ENCODE measurements around the gene IGSF21. TPM values are rescaled to one million over a fixed set of nuclear protein-coding genes. Genes with fewer than 3 reads are reported as not detected.

The IGSF21 gene
- total RNA-seq, 1 donor from 2014 or later: 1.3 TPM

GRCh38 chr1:18121072-18121820 is 13.6 kb downstream of the IGSF21 start:
- Mint-ChIP-seq H3K9me3 (ENCODE audit: unreplicated experiment) (no peaks in the 10 kb centered on the region), H3K36me3 (ENCODE audit: unreplicated experiment) (no peaks in the 10 kb centered on the region), H3K4me3 (ENCODE audit: unreplicated experiment) (no peak overlapping the region), H3K27ac (ENCODE audit: unreplicated experiment) (no peak overlapping the region), H3K4me1 (ENCODE audit: low read depth, unreplicated experiment) (no peaks in the 10 kb centered on the region), H3K27me3 (ENCODE audit: unreplicated experiment) (peaks cover 7% of the 10 kb centered on the region)
- DNase-seq: no peak
- TF ChIP-seq CTCF (IDR thresholded peaks at IDR 0.05; ENCODE audit: partially characterized antibody, unreplicated experiment): no peak

- Mint-ChIP-seq H3K27me3 (ENCODE audit: unreplicated experiment) (peaks cover 4% of the 10 kb centered on the region), H3K9me3 (ENCODE audit: unreplicated experiment) (no peaks in the 10 kb centered on the region), H3K4me3 (ENCODE audit: unreplicated experiment) (no peak overlapping the region)
Measured at GRCh38 chr1:18123467-18123992, 15.9 kb downstream of the IGSF21 start.

GRCh38 chr1:18124977-18125376 is 17.4 kb downstream of the IGSF21 start:
- no peak for TF ChIP-seq CTCF (IDR thresholded peaks at IDR 0.05; ENCODE audit: partially characterized antibody, unreplicated experiment)
- Mint-ChIP-seq H3K9me3 (ENCODE audit: unreplicated experiment) (peaks cover 1% of the 10 kb centered on the region), H3K36me3 (ENCODE audit: unreplicated experiment) (no peaks in the 10 kb centered on the region), H3K27ac (ENCODE audit: unreplicated experiment) (no peak overlapping the region), H3K4me3 (ENCODE audit: unreplicated experiment) (no peak overlapping the region), H3K4me1 (ENCODE audit: low read depth, unreplicated experiment) (peaks cover 2% of the 10 kb centered on the region), H3K27me3 (ENCODE audit: unreplicated experiment) (peaks cover 2% of the 10 kb centered on the region)
- DNase-seq: no peak

More at GRCh38 chr1:18123467-18123992, 15.9 kb downstream of the IGSF21 start:
- TF ChIP-seq CTCF (IDR thresholded peaks at IDR 0.05; ENCODE audit: partially characterized antibody, unreplicated experiment): no peak
- Mint-ChIP-seq H3K36me3 (ENCODE audit: unreplicated experiment) (no peaks in the 10 kb centered on the region), H3K4me1 (ENCODE audit: low read depth, unreplicated experiment) (no peaks in the 10 kb centered on the region), H3K27ac (ENCODE audit: unreplicated experiment) (no peak overlapping the region)
- DNase-seq: no peak

GRCh38 chr1:18126616-18127015 is 19.0 kb downstream of the IGSF21 start:
- H3K36me3 Mint-ChIP-seq (ENCODE audit: unreplicated experiment): no peaks in the 10 kb centered on the region
- peaks cover 2% of the 10 kb centered on the region for H3K4me1 Mint-ChIP-seq (ENCODE audit: low read depth, unreplicated experiment)
- H3K4me3 Mint-ChIP-seq (ENCODE audit: unreplicated experiment): no peak overlapping the region
- H3K9me3 Mint-ChIP-seq (ENCODE audit: unreplicated experiment): peaks cover 1% of the 10 kb centered on the region
- no peak for DNase-seq
- H3K27ac Mint-ChIP-seq (ENCODE audit: unreplicated experiment): no peak overlapping the region
- peaks cover 2% of the 10 kb centered on the region for H3K27me3 Mint-ChIP-seq (ENCODE audit: unreplicated experiment)
- TF ChIP-seq CTCF (IDR thresholded peaks at IDR 0.05; ENCODE audit: partially characterized antibody, unreplicated experiment): no peak

- Mint-ChIP-seq H3K4me3 (ENCODE audit: unreplicated experiment) (no peak overlapping the region), H3K9me3 (ENCODE audit: unreplicated experiment) (peaks cover 1% of the 10 kb centered on the region), H3K27ac (ENCODE audit: unreplicated experiment) (no peak overlapping the region), H3K27me3 (ENCODE audit: unreplicated experiment) (peaks cover 2% of the 10 kb centered on the region), H3K36me3 (ENCODE audit: unreplicated experiment) (no peaks in the 10 kb centered on the region), H3K4me1 (ENCODE audit: low read depth, unreplicated experiment) (peaks cover 6% of the 10 kb centered on the region)
- no peak for DNase-seq
- TF ChIP-seq CTCF (IDR thresholded peaks at IDR 0.05; ENCODE audit: partially characterized antibody, unreplicated experiment): no peak
Measured at GRCh38 chr1:18128298-18128697, 20.7 kb downstream of the IGSF21 start.
